ENCODE results near the gene GABPB2. TPM values are rescaled to one million over a fixed set of nuclear protein-coding genes. Genes with fewer than 3 reads are reported as not detected.

GABPB2 gene
- total and polyA plus RNA-seq, 2 of the 13 experiments (the other 11 are each of a cell fraction or from before 2014, with no cell fraction given): 0.09 TPM; not detected in 1

DNA sequence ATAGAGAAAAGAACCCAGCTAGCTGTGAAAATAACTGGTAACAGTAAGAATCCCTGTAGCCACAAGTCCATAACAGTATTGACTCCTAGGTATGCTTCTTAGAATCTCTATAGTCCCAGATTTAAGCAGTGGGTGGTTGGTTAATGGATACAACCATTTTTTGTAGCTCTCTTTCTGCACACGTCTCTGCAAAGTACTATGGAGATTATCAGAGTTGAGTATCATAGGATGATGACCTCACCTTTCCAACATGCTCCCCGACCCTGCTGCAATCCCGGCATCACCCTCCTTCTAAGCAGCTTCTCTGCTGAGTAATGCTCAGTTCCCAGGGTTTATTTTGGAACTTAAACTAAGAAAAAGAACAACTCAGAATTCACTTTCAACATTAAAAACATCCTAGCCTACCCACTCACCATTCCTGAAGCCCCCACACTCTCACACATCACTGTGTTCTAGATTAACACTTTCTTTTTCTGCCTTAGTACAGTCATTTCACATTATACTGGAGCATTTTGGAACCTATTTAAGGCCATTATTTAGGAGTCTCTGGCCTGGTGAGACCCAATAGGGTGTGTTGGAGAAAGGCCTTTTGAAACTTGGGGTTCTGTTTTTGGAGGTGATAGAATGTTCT, 7.7 kb upstream of the GABPB2 start:
- H3K9me3 ChIP-seq (ENCODE audit: low read length): no peaks in the 10 kb centered on the region
- CTCF ChIA-PET (ENCODE audit: low intra/inter-chr PET ratio, low total read pairs): no interaction called here
- BruUV-seq (replicated peaks): no TSS peak
- H3K9ac ChIP-seq (ENCODE audit: insufficient read depth, low read depth, low read length): no peak overlapping the region
- H3K4me2 ChIP-seq (ENCODE audit: low read depth, low read length): no peak overlapping the region
- H3K27me3 ChIP-seq (ENCODE audit: control insufficient read depth in 1 of 2, insufficient read depth in 2 of 2, low read length in 2 of 2): 0 out of 5 replicates have a peak, but pooled peaks cover 0 to 3% of the 10 kb centered on the region in 2 experiments
- H4K20me1 ChIP-seq (ENCODE audit: insufficient read depth, low read length): no peaks in the 10 kb centered on the region
- POLR2A ChIA-PET: no interaction called here
- peaks cover 12% of the 10 kb centered on the region for H3K79me2 ChIP-seq (ENCODE audit: insufficient read depth, low read length)
- H3K4me1 ChIP-seq (ENCODE audit: insufficient read depth, low read length): peaks cover 20% of the 10 kb centered on the region
- H3K27ac ChIP-seq (ENCODE audit: extremely low read length, insufficient read depth, low read length): no peak overlapping the region
- no peak overlapping the region for H3K4me3 ChIP-seq (replicated peaks in 1 of 3; ENCODE audit: insufficient read depth in 1 of 3, low read depth in 2 of 3, low read length in 3 of 3)
- FAIRE-seq (no peak), DNase-seq (ENCODE audit: low spot score) (no peak), ATAC-seq (no peak)
- TF ChIP-seq, protein P1, sequence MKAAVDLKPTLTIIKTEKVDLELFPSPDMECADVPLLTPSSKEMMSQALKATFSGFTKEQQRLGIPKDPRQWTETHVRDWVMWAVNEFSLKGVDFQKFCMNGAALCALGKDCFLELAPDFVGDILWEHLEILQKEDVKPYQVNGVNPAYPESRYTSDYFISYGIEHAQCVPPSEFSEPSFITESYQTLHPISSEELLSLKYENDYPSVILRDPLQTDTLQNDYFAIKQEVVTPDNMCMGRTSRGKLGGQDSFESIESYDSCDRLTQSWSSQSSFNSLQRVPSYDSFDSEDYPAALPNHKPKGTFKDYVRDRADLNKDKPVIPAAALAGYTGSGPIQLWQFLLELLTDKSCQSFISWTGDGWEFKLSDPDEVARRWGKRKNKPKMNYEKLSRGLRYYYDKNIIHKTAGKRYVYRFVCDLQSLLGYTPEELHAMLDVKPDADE (CRISPR knock-in tag; IDR thresholded peaks at IDR 0.05): no peak
- TF ChIP-seq ERF (CRISPR knock-in tag; IDR thresholded peaks at IDR 0.05) (no peak), ATF7 (IDR thresholded peaks at IDR 0.05) (peak; percentile 48), ATF7 (CRISPR knock-in tag; IDR thresholded peaks at IDR 0.05) (no peak), KLF13 (CRISPR knock-in tag; IDR thresholded peaks at IDR 0.05) (no peak), SNAI1 (CRISPR knock-in tag; IDR thresholded peaks at IDR 0.05; ENCODE audit: borderline replicate concordance) (no peak)
- 15% methylated on average over 3 of the region's 3 CpGs for WGBS (ENCODE audit: low lambda C conversion rate)
- intact Hi-C loops (cut with micrococcal nuclease; ENCODE audit: unreplicated experiment) (no loop called here), in situ Hi-C loops (cut with HindIII; ENCODE audit: extremely low pct_ligation_motif_present, low pct_unique_long_range_greater_than_20kb) (no loop called here)
- H2AFZ ChIP-seq (ENCODE audit: low read length): no peak overlapping the region
- H3K36me3 ChIP-seq (replicated peaks in 1 of 2; ENCODE audit: control insufficient read depth in 1 of 2, insufficient read depth in 2 of 2, low read length in 2 of 2): no peaks in the 10 kb centered on the region

DNA sequence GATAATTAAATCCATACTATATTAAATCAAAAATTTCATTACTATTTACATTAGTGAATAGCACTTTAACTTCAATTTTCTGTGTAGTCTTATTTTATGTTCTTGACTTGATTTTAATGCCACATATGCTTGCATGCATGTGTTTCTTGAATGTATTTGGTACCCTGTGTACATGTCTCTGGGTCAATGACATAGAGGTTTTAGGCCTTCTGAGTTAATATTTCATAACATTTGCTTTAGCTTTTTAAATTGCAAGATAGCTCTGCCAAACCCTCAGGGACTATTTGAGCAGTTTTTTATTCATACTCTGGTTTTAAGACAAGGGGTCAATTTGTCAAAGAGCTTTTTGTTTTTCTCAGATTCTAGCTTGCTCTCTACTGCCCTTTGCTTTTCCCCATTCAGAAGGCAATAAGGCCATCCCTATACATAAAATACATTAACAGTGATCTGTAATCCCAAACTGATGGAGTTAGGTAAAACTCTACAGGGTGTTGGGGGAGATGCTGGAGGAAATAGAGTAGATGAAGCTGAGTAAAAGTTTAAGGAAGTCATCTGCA, 5.4 kb upstream of the GABPB2 start:
- H3K4me3 ChIP-seq (replicated peaks in 1 of 3; ENCODE audit: insufficient read depth in 1 of 3, low read depth in 2 of 3, low read length in 3 of 3): no peak overlapping the region
- no peaks in the 10 kb centered on the region for H3K79me2 ChIP-seq (ENCODE audit: insufficient read depth, low read length)
- BruUV-seq (replicated peaks): no TSS peak
- ChIA-PET POLR2A (no interaction called here), CTCF (ENCODE audit: low intra/inter-chr PET ratio, low total read pairs) (no interaction called here)
- H2AFZ ChIP-seq (ENCODE audit: low read length): no peak overlapping the region
- peaks cover 8% of the 10 kb centered on the region for H3K4me1 ChIP-seq (ENCODE audit: insufficient read depth, low read length)
- ATAC-seq (no peak), FAIRE-seq (no peak), DNase-seq (ENCODE audit: low spot score) (no peak)
- in situ Hi-C loops (cut with HindIII; ENCODE audit: extremely low pct_ligation_motif_present, low pct_unique_long_range_greater_than_20kb): no loop called here
- no peak overlapping the region for H3K9ac ChIP-seq (ENCODE audit: insufficient read depth, low read depth, low read length)
- 0 out of 5 replicates have a peak, but pooled peaks cover 0 to 3% of the 10 kb centered on the region in 2 experiments for H3K27me3 ChIP-seq (ENCODE audit: control insufficient read depth in 1 of 2, insufficient read depth in 2 of 2, low read length in 2 of 2)
- H3K9me3 ChIP-seq (ENCODE audit: low read length): no peaks in the 10 kb centered on the region
- H3K27ac ChIP-seq (ENCODE audit: extremely low read length, insufficient read depth, low read length): no peak overlapping the region
- H3K4me2 ChIP-seq (ENCODE audit: low read depth, low read length): no peak overlapping the region
- H3K36me3 ChIP-seq (replicated peaks in 1 of 2; ENCODE audit: control insufficient read depth in 1 of 2, insufficient read depth in 2 of 2, low read length in 2 of 2): no peaks in the 10 kb centered on the region
- H4K20me1 ChIP-seq (ENCODE audit: insufficient read depth, low read length): no peaks in the 10 kb centered on the region
- intact Hi-C loops (cut with micrococcal nuclease; ENCODE audit: unreplicated experiment): no loop called here
- no peak for TF ChIP-seq ZNF546 (CRISPR knock-in tag; conservative IDR thresholded peaks at IDR 0.05)
- no peak for TF ChIP-seq ZNF788 (CRISPR knock-in tag; IDR thresholded peaks at IDR 0.05; ENCODE audit: borderline replicate concordance)
- TF ChIP-seq ZNF138 (CRISPR knock-in tag; IDR thresholded peaks at IDR 0.05; ENCODE audit: low read depth): no peak
- TF ChIP-seq, protein P2, sequence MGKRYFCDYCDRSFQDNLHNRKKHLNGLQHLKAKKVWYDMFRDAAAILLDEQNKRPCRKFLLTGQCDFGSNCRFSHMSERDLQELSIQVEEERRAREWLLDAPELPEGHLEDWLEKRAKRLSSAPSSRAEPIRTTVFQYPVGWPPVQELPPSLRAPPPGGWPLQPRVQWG (CRISPR knock-in tag; IDR thresholded peaks at IDR 0.05; ENCODE audit: borderline replicate concordance, low read depth): no peak
- no peak for TF ChIP-seq HHEX (CRISPR knock-in tag; IDR thresholded peaks at IDR 0.05)
- TF ChIP-seq TRIM22 (IDR thresholded peaks at IDR 0.05): no peak
- no peak for TF ChIP-seq ATM (IDR thresholded peaks at IDR 0.05; ENCODE audit: borderline replicate concordance)
- no peak for TF ChIP-seq ZNF549 (CRISPR knock-in tag; IDR thresholded peaks at IDR 0.05)
- TF ChIP-seq ZNF768 (CRISPR knock-in tag; IDR thresholded peaks at IDR 0.05): no peak
- no peak for TF ChIP-seq KDM5B (CRISPR knock-in tag; IDR thresholded peaks at IDR 0.05; ENCODE audit: borderline replicate concordance)
- TF ChIP-seq ZNF562 (CRISPR knock-in tag; IDR thresholded peaks at IDR 0.05; ENCODE audit: borderline replicate concordance): no peak
- TF ChIP-seq ASH2L (IDR thresholded peaks at IDR 0.05; ENCODE audit: insufficient read length, low read depth, low read length): no peak
